Upper lobe of left lung (tissue), 4 donors: ENCODE data around the gene STK4.

ENCODE experiments used
- EP300 ChIP-seq, 4 donors: sonication (generic); formaldehyde crosslinking; IDR thresholded peaks; one replicate each; pipeline ENCODE4 v1.5.1; 2017; ENCODE audit warnings: antibody characterized with exemption in 4 of 4, control low read depth in 2 of 4
- POLR2A ChIP-seq, 4 donors: fragments of 450-650 bp; IDR thresholded peaks; one replicate each; pipeline ENCODE4 v1.5.1; 2016 to 2017; ENCODE audit warnings: antibody characterized with exemption in 4 of 4, mild to moderate bottlenecking in 2 of 4
- TF ChIP-seq, protein P1 (sequence below), 6 experiments: fragments of 450-650 bp in 4 of 6; fragments of 200-600 bp in 2 of 6; sonication (generic) in 2 of 6; IDR thresholded peaks; one replicate each; pipeline ENCODE4 v1.5.1; 2016 to 2019; ENCODE audit warnings: antibody characterized with exemption in 6 of 6

DNA sequence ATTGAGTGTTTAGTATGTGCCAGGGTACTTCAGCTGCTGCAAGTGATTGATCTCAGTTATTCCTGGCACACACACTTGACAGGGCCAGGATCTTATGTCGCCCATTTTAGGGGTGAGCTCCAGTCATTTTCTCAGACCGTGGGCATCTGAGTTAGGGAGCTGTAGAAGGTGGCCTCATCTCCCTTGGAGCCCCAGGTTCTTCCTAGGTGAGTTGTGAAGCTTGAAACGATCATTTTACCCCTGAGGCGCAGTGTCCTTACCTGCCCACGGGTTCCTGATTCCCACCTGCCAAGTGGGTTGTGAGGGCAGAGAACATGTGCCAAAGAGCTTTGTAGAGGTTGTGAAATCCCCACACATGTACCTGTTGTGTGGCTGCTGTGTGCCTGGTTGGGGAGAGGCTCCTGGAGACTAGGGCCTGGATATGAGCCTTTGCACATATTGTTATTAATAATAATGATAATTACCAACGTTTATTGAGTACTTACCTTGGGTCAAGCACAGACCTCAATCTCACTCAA is 135.1 kb downstream of the STK4 start:
- TF ChIP-seq, protein P1, sequence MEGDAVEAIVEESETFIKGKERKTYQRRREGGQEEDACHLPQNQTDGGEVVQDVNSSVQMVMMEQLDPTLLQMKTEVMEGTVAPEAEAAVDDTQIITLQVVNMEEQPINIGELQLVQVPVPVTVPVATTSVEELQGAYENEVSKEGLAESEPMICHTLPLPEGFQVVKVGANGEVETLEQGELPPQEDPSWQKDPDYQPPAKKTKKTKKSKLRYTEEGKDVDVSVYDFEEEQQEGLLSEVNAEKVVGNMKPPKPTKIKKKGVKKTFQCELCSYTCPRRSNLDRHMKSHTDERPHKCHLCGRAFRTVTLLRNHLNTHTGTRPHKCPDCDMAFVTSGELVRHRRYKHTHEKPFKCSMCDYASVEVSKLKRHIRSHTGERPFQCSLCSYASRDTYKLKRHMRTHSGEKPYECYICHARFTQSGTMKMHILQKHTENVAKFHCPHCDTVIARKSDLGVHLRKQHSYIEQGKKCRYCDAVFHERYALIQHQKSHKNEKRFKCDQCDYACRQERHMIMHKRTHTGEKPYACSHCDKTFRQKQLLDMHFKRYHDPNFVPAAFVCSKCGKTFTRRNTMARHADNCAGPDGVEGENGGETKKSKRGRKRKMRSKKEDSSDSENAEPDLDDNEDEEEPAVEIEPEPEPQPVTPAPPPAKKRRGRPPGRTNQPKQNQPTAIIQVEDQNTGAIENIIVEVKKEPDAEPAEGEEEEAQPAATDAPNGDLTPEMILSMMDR (IDR thresholded peaks at IDR 0.05): no peak
- TF ChIP-seq POLR2A (IDR thresholded peaks at IDR 0.05): no peak
- TF ChIP-seq EP300 (IDR thresholded peaks at IDR 0.05): no peak
